GM19240 (cell line): ENCODE measurements around the gene BTRC.
"Not testable (repeated sequence)": the region's sequence is repeated elsewhere in the genome, so short reads cannot be mapped to it uniquely, and the experiment has no call there.

ENCODE experiments used
- DNase-seq: peaks from one replicate; pipeline ENCODE4 v3.0.0; 2011; ENCODE audit warnings: low spot score; ENCODE audit not compliant: insufficient read length

Gene BTRC

DNA sequence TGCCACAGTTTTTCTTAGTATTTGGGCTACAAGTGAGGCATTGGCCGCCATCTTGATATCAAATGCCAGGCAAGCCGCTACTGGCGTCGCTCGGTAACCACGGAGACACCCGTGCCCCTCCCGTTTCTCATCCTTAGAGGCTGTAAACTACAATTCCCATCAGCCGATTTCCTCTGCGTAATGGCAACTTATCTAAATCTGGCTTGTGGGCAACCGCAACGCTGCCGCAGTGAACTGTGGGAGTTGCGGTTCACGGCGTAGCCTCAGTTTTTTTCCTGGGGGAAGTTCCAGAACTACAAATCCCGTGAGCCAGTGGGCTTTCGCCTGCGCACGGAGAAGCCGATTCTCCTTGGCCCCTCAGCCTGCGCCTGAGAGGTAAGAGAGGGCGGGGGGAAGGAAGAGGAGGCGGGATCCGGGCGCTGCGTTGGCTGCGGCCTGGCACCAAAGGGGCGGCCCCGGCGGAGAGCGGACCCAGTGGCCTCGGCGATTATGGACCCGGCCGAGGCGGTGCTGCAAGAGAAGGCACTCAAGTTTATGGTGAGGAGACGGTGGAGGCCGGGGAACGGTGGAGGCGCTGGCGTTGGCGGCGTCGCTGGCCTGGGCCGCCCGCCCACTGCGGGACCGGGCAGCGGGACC lies at the start of gene BTRC:
TSS of gene BTRC (plus strand) at position 474 of the 636 bp plus-strand sequence. CDS start at position 490, 16 bp downstream.
- peak; percentile 84 for DNase-seq

GRCh38 chr10:101304316-101304715 lies 49.6 kb upstream of the BTRC start:
- DNase-seq: no peak

GRCh38 chr10:101305320-101306241 lies 48.4 kb upstream of the BTRC start:
- DNase-seq: no peak

DNA sequence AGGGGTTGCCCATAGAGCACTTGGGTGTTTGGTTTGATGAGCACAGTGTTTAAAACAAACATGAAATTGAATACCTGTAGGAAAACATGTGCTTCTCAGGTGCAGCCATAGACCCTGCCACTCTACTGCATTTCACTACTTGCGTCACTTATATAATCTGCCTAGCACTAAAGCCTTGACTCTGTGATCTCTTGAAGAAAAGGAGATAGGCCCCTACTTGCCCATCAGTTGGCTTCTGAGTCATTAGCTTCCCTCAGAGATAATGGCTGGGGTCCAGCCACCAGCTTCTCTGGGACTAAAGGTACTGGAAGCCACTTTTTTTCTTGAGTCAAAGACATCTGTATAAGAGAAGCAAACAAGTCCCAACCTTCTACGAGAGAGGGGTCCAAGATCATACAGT lies 45.9 kb upstream of the BTRC start:
- no peak for DNase-seq

- no peak for DNase-seq
Observed at GRCh38 chr10:101310529-101311184, 43.3 kb upstream of the BTRC start.

DNA sequence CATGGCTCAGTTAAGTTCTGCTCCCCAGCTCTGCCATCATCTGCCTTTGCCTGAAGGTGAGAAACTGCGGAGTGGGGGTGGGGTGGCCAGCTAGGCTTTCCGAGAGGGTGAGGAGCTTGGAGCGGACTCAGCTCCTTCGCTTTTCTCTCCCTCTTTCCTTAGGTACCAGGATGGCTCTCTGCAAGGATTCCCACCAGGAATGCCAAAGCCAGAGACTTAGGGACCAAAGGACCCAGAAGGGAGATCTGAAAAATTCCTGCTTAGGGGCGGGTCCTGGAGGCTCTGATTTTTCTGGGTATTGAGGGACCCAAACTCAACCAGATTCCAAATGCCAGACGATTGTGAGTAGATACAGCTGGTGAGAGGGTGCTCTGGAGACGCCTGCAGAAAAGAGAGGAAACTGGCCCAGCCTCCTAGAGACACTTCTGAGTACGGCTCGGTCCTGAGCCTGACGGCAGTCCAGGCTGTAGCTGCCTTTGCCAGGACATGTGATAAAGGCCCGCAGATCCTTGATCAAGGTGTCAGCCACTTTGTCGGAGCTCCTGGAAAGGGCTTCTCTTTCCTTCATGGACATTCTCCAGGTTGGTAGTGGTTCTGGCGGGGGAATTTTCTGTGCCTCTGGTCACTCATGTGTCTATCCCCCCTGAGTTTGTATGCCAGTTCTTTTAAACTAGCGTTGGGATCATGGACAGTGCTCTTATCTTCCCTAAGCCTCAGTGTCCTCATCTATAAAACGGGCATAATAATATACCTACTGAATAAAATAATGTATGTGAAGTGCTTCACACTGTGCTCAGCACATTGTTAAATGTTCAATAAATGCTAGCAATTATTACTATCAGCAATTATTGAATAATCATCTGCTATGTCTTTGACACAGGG lies 42.5 kb upstream of the BTRC start:
- no peak for DNase-seq

DNA sequence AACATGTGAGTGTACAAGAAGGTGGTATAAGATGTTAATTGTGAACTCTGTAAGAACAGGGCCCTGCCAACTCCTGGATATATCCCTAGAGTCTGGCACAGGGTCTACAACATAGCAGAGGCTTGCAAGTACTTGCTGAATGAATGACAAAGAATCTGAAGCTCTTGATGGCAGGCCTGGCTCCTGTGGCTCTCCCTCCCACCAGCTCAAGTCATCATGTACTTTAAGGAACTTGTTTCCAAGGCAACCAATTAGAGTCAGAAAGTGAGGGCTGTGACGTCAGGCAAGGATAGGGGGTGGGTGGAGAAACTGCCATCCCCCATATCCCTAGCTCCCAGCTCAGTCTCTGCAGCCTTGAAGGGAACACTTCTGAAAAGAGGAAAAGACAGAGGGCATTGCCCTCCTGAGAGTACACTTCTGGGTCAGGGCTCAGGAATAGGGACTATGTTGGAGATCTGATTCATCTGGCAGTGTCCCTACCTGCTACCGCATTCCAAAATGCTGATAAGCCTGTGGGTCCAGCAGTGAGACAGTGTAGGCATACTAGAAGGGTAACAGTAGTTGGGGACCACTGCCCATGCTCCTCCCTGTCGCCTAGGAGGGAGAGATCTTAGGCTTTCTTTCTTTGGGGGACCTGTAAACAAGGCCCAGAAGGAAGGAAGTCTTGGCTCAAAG lies 34.6 kb upstream of the BTRC start:
- DNase-seq: no peak

DNA sequence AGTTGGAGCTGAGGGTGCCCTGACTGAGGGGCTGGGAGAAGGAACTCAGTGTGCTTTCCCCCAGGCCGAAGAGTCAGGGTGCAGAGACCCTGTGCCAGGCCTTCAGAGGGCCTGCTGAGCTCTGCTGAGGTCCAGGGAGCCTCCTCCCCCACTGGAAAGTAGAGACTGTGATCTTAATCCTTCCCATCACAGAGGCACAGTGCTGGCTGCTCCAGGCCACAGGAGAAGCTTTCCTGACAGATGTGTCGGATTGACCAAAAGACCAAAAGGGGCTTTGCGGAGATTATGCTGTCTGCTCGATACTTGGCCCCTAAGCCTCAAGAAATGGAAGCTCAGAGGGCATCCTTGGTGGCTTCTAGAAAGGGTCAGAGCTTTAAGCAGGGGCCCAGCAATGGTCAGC lies 32.9 kb upstream of the BTRC start:
- DNase-seq: no peak

DNA sequence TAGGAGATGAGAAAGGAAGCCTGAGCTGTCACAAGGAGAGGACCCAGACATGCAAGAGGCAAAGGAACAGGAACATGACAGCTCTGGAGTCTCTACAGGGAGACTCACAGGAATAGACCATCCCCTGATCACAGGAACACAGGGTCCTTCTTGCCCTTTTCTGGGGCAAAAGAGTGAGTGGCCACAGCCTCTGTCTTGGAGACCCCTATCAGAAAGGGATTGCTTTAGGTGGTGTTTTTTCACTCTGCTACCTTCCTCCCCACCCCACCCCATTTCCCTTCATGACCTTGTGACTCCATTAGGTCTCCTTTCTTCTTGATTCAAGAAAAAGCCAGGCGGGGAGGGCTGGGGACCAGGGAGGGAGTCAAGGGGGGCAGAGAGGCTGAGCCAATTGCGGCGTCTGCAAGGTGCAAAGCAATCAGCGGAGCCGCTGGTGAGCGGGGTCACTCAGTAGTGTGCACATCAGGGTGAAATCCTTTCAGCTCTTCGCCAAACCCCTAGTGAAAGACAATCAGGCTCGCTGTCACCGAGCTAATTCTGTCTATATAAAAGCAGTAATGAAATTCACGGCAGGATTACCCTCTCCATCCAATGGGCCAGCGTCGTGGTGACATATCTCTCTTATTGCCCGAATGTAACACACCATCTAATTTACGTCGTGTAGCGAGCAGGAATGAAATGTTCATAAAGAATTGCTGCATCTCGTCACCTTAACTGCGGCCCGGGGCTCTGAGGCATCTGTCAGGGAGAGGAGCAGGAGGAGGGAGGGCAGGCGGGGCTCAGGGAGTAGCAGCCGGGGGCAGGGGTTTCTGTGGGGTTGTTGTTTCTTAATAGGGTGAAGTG lies 31.5 kb upstream of the BTRC start:
- no peak for DNase-seq

DNA sequence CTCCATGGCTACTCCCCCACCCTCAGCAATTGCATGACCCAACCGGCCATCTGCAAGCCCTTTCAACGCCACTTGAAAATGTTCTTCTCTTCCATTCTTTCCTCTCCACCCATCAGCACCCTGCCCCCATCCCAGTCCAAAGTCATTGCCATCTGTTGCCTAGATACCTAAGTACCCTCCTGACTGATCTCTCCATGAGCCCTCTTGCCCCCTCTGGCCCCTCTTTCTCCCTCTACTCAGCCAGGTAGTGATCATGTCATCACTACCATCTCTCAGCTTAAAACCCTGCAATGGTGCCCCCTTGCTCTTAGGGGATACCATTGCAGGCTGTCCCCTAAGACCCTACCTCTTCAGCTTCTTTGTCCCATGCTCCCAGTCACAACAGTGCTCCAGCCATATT lies 30.5 kb upstream of the BTRC start:
- no peak for DNase-seq

DNA sequence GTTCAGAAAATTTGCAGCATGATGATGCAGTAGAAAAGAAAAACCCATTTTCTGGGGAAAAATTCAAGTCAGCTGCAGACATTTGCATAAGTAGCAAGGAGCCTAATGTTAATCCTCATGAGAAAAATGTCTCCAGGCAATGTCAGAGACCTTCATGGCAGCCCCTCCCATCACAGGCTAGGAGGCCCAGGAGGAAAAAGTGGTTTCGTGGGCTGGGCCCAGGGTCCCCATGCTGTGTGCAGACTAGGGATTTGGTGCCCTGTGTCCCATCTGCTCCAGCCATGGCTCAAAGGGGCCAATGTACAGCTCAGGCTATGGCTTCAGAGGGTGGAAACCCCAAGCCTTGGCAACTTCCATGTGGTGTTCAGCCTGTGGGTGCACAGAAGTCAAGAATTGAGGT lies 26.5 kb upstream of the BTRC start:
- DNase-seq: not testable (repeated sequence)

DNA sequence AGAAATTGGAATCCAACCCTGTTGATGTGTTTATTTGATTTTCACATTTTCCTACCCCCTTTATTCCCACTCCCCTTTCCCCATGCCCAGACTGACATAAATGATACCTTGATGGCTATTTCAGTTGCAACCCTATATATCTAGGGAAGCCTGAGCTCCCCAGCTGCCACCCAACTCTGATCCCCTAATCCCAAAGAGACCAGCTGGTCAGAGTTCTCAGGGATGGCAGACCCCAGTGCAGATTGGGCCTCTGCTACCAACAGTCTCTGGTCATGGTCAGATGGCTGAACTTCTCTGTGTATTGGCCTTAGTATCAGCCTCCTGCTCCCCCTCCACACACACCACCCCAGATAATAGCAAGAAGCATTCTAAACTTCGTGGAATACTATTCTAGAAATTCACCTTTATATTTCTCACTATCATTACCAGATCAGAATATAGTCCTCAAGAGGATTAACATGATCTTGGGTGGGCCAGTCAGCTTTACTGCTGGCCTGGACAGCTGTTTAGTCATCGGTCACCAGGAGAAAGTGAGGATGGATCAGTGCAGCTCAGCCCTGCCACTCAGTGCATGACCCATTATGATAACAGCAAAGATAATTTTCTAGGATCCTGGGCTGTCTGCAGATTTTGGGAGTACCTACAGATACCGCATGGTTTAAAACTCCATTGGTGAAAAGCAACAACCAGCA lies 24.5 kb upstream of the BTRC start:
- DNase-seq: no peak

DNA sequence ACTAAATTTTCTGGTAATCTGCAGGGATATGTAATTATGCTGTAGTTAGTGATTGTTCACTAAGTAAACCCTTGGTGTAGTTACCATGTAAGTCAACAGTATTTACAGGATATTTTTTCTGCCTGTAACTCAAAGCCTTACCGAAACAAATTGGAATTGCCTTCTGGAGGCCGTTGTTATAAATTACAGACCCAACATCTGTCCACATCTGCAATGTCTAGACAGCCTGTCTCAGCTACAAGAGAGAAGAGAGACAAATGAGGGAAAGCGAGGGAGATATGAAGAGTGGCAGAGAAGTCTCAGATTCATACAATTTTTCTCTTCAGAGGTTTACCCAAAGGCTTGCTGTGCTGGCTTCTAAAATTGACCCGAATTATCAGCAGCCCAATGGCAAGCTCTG lies 23.7 kb upstream of the BTRC start:
- DNase-seq: no peak

DNA sequence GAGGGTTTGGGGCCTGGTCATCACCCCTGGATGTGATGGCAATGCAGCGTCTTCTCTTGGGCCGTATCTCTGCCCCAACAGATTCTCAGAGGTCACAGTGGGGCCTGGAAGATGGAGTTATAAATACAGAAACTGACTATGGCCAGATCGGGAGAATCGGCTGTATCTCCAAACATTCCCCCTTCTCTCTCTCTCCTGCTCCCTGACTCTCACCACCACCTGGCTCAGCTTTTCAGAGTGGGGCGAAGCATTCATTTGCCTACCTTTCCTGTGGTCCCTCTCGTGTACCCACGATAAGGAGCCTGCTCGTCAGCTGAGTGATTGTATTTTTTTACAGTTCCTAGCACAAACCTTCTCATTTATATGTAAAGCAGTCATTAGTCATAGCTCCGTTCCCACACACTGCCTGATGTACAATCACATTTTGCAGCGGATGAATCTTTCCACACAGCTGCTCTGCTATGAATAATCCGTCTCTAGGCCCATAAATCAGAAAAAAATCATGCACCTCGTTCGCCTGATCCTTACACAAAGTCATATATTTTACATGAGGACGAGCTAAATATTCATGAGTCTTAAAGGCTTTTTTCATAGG lies 23.2 kb upstream of the BTRC start:
- DNase-seq: no peak

GRCh38 chr10:101331956-101332355 lies 22.0 kb upstream of the BTRC start:
- no peak for DNase-seq

DNA sequence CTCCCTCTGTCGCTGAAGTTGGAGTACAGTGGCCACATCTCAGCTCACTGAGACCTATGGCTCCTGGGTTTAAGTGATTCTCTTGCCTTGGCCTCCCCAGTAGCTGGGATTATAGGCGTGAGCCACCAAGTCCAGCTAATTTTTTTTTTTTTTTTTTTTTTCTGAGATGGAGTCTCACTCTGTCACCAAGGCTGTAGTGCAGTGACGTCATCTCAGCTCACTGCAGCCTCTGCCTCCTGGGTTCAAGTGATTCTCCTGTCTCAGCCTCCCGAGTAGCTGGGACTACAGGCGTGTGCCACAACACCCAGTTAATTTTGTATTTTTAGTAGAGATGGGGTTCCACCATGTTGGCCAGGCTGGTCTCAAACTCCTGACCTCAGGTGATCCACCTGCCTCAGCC lies 19.7 kb upstream of the BTRC start:
- DNase-seq: not testable (repeated sequence)

- no peak for DNase-seq
Observed at GRCh38 chr10:101336382-101336781, 17.6 kb upstream of the BTRC start.

GRCh38 chr10:101337836-101338235 lies 16.1 kb upstream of the BTRC start:
- no peak for DNase-seq

DNA sequence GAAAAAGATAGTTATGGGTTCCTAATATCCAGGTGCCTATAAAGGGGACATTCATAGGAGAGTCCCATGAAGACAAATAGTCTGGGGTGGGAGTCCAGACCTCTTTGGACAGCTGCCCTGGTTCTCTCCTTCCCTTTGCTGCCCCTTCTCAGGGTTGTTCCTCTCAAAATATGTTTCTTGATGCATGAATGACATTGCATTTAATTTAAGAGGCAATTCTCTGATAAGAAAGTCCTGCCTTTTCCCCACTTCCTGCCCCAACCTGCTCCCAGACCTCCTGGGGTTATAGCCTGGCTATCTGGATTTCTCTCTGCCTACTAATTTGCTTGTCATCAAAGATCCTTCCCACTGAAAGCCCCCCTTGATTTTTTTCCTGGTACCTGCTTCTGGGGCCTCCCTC lies 12.5 kb upstream of the BTRC start:
- DNase-seq: no peak
